NCI-H187 treated with DMSO at 0.1 percent for 48 hours (cell line): ENCODE results near the gene PAGE2B.
"Not testable (repeated sequence)": the region's sequence is repeated elsewhere in the genome, so short reads cannot be mapped to it uniquely, and the experiment has no call there.

Experiments used
- DNase-seq: peaks from one replicate; lab custom pipeline; 2025; lab: John Stamatoyannopoulos, UW

Gene PAGE2B

DNA sequence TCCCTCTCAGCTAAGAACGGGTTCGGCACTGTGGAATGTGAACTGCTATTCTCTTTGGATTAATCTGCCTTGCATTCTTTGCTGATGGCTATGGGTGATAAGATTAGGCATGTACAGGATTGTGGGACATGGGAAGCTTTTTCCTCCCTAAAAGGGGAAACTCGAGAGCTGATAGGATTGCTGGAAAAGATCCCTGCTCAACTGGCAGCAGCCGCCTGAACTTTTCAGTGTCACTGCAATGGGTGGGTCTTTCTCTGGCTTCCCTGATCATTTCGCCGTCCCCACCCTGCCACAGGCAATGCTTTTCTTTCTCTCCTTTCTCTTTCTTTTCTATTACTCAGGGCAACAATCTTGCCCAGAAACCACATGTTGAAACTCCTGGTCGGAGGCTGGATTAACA lies 34.5 kb downstream of the PAGE2B start:
- no peak for DNase-seq

DNA sequence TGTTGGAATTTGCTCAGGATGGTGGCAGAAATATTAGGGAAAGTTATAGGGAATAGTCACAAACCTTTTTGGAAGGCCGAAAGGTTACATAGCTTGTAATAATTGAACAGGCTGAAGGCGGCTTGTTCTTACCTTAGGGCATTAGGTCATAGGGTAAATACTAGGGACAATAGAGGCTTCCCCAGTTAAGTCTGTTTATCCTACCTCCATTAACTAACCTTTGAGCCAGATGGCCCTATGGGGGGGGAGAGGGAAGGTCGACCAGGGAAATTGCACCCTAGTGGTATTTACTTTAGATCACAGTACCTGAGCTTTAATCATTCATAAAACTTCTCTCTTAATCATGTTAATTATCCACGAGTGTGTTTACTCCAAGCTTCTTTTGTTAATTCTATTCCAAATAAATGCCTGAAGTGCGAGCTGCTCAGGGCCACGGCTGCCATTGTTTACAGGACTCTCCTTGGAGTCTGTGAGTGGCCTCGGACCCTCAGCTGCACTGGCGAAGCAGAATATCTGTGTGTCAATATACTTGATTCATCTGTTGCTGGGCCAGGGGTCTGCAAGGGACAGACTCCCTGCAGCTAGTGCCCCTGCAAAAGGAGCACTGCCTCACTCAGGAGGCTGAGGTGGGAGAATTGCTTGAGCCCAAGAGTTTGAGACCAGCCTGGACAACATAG lies 36.9 kb downstream of the PAGE2B start:
- DNase-seq = no peak

DNA sequence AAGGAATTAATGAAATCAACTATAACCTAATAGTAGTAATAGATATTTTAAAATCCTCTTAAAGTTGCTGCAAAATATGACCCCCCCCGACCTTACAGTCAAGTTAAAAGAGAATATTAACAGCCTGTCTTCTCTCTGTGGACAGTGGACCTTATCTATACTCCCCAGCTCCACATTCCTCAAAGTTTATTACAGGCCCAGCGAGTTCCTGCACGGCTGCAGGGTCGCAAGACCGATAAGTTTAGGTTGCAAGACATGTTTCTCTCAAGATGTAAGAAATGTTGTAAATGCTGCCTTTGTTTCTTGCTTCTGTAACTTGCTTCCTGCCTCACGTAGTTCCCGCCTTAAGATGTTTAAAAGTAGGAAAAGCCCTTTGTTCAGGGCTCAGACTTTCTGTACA lies 41.8 kb downstream of the PAGE2B start:
- not testable (repeated sequence) for DNase-seq

DNA sequence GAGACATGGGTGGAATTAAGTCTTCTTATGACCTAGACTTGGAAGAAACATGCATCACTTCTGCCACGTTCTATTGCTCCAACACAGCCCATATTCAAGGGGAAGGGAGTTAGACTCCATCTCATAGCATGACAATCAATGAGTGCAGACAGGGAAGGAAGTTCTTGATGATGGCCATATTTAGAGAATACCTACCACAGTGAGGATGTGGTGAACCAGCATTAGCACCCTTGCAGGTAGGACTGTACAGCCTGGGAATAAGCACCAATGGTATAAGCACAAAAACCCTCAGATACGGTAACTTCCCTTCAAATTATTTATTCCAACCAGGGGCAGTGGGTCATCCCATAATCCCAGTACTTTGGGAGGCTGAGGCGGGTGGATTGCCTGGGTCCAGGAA lies 43.7 kb downstream of the PAGE2B start:
- DNase-seq = no peak

DNA sequence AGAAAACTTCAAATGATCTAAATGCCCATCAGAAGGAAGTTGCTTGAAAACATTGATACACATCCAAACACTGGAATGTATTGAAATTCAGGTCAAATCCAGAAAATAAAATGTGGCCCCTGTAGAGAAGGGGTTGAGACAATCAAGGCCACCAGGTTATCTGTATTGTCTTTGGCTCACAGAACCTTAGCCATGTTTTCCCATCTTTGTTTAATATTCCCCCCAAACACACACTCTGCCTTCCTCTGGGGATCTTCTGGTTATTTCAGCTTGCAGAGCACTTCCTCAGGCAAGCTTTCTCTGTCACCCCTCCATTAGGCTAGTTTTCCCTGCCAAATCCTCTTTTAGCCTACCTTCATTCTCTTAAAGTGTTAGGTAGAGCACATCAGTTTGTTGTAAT lies 44.4 kb downstream of the PAGE2B start:
- no peak for DNase-seq

DNA sequence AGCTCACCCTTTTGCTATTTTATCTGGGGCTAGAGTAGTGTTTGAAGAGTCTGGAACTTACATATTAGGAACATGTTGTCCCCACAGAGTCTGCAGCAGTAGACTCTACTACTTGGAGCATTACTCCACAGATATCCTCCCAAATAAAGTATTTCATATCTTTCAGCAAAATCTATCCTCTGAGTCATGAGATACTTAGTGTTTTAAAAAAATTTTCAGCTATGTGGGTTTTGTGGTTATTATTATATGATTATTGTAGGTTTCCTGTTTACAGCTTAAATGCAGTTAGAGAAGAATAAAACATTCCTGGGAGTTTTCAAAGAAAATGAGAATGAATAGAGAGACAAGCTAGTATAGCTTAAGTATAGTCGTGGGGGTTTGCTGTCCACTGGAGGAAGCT lies 44.9 kb downstream of the PAGE2B start:
- no peak for DNase-seq

DNA sequence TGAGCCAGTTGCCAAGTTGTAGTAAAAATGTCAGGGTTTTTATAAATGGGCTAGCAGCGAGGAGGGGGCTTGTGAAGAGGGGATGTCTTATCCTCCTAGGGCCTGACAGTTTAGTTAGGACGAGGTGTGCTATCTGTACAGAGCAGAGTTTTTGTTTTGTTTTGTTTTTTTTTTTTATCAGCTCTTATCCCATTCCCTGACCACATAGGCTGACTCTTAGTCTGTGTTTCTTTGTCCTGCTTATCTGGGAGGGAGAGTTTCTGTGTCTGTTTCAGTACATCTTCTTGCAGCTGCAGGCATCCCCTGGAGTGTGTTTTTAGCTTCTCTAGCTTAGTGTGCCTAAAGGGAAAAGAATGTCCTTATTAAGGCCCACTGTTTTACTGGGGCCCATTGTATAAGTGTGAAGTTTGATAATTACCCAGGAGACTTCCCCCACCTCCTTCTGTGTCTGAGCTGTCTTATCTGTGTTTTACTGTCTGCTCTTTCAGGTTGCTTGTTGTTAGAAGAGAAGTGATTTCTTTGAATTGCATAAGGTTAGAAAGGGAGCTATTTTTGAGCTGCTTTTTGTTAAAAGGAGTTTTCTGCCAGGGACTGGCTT lies 46.0 kb downstream of the PAGE2B start:
- DNase-seq = no peak

DNA sequence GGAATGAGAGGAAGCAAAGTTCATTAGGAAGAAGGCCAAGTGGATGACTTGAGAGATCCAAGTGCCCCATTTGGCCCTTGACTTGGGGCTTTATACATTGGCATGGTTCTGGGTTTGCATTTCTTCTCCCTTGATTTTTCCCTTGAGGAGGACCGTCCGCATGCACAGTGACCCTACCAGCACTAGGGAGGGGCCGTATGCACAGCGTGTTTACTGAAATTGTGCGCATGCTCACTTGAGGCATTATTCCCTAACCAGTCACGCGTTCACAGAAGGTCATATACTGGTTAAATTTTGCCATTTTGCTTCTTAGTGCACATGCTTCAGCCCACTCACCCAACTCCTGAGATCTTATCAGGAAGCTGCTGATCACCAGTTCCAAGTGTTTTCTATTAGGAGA lies 49.1 kb downstream of the PAGE2B start:
- DNase-seq = no peak

DNA sequence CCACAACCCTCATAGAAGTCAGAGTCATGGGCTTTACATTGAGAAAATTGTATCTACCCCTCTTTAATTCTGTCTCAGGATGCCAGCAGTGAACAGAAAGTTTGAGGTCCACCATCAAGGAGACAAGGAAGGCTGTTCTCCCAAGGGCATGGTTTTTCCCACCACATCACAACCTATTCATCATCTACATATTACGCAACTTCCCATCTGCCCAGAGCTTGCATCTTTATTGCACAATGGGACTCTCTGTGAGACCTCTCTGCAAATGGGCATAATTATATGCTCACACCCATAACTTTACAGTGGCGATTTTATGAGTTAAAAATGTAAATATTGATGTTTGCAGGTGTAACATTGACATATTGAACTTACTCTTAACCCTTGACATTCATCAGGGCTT lies 52.9 kb downstream of the PAGE2B start:
- no peak for DNase-seq
